Femur (tissue), 1 donor: ENCODE measurements around the gene TPRG1.

Source experiments
- DNase-seq: peaks from one replicate; pipeline ENCODE4 v3.0.0-alpha.2; 2017

Gene TPRG1

DNA sequence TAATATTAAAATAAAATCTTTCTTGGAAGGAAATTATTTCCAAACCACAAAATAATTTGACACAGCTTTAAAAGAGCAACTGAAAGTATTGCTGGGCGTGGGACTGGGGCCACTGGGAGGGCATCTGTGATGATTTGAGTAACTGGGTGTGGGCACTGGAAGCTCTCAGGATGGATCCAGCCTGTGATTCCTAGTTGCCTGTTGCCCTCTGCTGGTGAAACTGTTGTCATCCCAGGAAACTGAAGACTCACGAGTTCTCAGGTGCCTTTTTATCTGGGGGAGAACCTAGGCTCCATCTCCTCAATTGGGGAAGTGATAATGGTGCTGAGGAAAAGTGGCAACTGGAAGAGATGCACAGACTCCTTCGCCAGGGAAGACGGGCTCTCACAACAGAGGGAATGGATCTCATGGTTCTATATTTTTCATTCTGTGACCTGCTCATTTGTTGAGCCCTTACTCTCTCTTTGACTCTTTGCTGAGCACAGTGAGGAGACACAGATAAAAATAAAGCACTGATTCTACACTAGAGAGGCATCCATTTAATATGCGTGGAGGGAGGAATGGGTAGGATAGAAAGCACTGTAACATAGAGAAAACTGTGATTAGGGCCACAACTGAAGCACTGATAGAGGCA is 61.6 kb downstream of the TPRG1 start:
- DNase-seq = peak; percentile 64

DNA sequence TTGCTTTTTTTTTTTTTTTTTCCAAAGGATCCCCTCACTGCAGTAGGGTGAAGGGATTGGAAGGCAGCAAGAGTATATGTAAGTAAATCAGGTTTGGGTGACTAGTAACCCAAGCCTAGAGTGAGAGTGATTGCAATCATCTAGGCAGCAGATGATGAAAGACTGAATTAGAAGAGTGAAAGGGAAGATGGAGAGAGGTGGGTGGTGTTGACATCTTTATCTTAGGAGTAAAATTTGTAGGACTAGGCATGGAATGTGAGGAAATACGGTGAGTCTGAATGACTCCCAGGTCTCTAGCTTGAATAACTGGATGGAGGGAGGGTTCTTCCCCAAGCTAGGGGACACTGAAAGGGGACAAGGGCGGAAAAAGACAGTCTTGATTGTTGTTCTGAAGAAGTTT is 63.4 kb downstream of the TPRG1 start:
- no peak for DNase-seq

DNA sequence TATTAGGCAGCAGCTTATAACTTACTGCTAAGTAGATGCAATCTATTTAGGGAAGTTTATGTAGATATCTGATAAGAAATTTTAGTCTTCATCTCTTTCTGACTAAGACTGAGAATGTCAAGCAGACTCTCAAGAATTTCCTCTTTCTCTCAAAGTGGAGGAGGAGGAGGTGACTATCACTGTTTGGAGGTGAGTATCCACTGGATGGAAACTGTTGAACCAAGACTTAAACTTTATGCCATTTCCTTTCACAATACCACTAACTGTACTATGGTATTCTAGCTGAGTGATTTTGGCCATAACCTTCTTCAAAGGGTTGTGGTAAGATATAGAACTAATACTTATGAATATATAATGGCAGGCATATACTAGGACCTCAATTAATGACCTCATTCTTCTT is 64.6 kb downstream of the TPRG1 start:
- no peak for DNase-seq

DNA sequence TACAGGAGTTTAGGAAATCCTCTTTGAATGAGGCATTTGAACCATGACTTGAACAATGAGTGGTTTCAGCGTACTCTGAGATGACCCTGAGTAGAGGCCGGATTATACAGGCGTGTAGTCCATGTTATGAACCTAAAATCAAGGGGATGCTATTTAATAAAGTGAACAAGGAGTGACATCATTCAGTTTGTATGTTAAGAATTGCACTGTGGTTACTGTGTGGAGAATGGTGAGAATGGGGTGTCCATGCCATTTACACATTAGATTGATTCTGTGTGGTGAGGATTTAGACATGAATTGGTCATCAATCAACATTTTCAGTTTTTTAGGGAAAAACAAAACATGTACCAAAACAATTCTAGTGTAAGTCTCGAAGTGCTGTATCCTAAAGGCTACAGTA is 65.8 kb downstream of the TPRG1 start:
- no peak for DNase-seq

DNA sequence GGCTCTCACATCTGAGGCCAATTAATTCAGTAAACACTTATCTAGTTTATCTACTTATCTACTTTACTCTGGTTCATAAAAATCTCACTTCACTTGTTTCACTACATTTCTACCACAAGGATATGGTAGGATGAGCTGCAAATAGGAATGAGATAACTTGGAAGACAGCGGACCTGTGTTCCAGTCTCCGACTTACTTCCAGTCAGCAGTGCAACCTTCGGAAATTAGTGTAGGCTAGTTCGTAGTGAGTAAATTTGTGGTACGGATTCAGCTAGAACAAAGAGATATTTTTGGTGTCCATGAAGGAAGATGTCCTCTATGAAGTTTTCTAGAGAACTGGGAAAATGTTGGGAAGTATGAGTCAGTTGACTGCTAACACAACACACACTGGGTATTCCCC is 66.3 kb downstream of the TPRG1 start:
- DNase-seq = no peak

DNA sequence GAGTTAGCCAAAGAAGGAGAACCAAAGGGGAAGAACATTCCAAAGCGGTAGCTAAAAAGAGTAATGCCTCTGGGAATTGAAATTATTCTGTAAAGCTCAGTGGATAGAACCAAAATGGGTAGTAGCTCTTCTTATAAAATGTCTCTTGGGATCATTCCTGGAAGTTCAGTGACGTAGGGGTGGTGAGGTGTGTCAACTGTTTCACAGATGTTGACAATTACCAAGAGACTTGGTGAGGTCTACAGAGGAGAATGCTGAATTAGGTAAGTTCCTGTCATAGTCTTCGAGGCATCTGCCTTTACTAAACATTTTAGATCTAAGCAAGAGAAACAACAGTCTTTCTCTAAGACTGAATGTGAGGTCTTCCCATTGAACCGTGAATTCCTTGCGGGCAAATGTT is 67.8 kb downstream of the TPRG1 start:
- no peak for DNase-seq

DNA sequence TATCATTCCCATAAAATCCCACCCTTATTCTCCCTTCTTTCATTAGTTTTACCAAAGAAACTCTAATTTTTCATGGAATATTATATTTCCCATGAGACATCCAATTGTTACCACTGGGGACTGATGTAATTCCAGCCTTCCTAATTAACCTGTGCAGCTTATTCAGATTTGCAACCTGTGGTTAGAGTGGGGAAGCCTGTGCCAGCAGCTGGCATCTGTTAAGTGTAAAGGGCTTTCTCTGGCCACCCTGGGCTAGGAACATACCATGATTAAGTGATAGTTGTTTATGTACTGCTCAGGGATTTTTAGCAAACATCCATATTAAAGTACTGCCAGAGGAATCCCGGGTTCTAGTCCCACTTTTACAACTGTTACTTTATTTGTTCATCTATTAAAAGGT is 78.2 kb downstream of the TPRG1 start:
- DNase-seq = no peak

DNA sequence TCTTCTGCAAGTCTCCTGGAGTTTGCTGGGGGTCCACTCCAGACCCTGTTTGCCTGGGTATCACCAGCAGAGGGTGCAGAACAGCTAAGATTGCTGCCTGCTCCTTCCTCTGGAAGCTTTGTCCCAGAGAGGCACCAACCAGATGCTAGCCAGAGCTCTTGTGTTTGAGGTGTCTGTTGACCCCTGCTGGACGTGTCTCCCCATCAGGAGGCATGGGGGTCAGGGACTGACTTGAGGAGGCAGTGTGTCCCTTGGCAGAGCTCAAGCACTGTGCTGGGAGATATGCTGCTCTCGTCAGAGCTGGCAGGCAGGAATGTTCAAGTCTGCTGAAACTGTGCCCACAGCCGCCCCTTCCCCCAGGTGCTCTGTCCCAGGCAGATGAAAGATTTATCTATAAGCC is 86.5 kb downstream of the TPRG1 start:
- no peak for DNase-seq

DNA sequence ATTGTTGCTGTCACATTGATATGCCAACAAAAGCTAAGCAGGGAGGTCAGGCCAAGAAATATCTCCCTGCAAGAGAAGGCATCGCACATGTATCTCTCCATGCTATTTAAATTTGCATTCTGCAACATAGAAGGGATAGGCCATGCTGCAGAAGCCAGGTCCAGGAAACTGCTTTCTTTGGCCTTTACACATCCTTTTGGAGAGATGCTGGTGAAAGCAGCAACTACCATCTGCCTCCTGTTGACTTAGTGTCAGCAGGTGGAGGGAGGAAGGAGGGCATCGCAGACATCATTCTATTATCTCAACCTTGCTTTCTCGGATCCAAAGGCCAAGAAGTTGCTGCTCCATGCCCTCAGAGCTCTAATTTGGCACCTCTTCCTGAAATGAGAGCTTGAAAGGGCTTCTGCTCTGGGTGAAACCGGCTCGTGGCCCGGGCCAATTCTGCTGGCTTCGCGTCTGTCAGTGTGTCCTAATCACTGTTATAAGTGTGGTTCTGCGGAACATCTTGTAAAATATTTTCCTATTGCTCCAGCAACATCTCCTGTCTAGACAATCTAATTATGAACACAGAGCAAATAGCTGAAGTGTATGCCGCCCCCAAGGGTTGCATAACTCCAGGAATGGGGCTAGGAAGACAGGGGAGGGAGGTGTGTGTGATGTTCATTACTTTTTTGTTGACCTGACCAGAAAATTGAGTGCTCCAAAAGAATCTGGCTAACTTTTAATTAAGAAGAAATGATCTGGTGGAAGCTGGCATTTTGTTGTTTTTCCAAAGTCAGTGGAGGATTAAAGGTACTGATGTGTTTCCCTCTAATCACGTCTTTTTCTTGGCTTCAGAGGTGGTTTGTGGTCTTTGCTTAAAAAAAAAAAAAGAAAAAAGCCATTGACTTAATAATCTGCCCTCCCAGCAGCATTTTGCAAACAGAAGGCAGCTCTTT is 89.1 kb downstream of the TPRG1 start:
- no peak for DNase-seq

DNA sequence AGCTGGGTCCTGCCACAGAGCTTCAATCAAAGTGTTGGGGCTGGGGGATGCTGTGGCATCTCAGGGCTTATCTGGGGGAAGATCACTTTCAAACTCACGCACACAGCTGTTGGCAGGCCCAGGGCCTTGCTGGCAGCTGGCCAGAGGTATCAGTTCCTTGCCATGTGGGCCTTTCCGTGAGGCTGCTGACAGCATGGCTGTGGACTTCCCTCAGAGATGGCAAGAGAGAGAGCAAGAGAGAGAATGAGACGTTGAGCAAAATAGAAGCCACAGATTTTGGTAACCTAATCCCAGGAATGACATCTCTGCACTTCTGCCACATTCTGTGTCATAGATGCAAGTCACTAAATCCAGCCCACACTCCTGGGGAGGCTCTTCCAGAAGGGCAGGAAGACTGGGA is 91.0 kb downstream of the TPRG1 start:
- DNase-seq = peak; percentile 61

DNA sequence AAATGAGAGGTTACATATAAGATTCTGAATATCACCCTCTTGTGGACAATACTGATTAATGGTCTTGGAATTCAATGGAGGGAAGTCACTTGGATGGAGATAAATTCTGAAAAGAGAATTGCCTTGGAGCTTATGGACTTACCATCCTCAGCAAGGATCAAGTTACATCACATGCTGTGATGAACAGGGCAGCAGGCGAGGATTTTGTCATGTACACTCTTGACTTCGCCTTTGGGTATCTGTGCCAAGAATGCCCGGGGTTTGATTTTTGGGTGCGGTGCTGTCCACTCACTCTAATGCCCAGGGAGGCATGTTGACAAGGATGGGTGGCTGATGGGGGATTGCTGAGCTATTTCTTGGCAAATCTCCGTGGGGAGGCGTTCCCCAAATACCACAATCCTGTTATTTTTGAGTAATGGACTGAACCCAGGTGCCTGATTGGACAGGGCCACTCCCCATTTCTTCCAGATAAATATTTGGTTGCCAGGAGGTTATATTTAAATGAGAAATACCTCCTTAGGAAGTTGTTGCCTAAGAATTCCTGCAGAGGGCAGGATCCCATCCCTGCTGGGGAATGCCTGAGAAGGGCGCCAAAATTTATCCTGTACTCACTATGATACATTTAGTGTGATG is 96.3 kb downstream of the TPRG1 start:
- DNase-seq = peak; percentile 39

DNA sequence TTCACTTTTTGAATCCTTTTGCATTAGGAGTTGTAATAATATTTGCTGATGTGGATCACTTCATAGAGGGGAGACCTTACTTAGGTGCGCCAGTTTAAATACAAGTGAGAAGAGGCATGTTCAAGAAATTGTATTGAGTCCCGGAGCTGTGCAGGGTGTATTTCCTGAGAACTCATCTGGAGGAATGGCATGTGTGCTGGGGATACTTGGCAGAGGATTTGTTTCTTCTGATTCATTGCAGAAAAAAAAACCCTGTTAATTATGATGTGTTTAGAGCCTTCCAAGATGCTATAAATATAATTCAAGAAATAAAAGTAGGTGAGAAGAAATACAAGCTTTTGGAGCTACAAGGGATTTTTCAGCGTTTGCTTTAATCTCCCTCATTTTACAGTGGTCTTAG is 97.6 kb downstream of the TPRG1 start:
- DNase-seq = no peak

DNA sequence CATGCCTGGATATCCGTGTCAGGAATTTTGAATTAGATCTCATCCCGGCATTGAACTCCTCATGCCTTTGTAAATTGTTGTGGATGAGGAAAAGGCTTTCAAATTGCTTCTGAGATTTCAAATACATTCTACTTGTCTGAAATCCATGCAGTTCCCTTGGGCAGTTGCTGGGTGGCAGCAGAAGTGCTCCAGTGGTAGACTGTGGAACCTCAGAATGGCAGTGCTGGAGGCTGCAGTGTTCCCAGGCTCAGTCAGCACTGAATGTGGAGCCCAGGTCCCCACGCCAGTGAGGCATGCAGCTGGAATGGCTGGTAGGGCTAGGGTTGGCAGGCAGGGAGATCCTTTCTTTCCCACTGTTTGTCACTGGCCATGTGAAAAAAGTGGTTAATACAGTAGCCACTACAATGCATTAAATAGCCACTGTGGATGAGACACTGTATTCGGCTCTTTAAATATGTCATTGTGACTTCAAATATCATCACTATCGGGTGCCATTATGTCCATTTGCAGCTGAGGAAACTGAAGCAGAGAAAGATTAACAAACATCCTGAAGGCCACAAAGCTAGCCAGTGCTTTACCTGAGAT is 98.6 kb downstream of the TPRG1 start:
- peak; percentile 35 for DNase-seq

DNA sequence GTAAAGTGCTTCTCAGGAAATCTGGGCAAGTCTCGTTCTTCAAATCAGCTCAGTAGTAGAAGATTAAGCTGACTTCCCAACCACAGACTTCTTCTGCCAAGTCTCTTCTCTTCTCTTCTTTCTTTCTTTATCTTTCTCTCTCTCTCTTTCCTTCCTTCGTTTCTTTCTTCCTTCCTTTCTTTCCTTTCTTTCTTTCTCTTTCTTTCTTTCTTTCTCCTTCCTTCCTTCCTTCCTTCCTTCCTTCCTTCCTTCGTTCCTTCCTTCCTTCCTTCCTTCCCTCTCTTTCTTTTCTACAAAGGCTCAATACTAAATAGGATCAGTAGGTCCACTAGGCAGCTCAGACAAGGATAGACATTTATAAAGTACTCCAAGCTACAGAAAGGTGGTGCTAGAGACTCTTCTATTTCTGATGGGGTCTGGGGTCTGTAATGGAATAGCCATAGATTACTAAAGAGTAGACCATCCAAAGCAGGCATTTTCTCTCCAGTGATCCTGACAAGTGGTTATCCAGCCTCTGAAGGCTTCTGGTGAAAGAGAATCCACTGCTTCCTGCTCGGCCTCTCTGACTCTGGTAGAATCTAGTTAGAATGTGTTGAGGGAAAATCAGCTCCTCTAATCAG is 100.8 kb downstream of the TPRG1 start:
- no peak for DNase-seq

DNA sequence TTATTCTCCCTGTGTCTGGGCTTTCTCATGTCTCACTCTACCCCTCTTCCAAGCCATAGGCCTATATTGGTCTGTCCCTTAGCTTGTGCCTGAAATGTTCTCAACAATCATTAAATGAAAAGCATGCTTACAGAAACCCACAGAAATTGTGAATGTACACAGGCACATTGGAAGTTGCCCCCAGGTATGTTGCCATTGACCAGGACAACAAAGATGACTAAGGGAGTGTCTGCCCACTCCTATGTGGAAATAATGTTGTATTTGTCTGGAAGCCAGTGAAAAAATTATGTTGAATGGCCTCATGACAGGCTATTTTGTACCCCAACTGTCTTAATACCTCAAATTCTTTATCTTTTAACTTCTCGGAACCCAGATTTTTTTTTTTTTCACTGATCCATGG is 102.0 kb downstream of the TPRG1 start:
- DNase-seq = no peak

DNA sequence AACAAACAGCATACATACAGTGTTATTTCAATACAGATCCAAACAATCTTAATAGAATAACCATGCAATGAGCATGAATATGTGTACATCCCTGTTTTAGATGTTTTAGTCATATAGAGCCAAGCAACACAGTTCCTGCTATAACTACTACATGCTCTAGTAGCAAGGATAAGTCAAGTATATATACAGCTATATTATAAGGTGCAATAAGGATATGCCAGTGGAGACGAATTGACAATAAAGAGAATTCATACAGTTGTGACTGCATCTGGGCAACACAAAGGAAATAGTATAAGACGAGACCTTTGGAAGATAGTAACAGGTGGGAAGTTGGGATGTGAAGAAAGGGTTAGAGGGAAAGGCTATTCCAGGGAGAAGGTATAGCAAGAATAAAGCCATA is 103.4 kb downstream of the TPRG1 start:
- DNase-seq = no peak

DNA sequence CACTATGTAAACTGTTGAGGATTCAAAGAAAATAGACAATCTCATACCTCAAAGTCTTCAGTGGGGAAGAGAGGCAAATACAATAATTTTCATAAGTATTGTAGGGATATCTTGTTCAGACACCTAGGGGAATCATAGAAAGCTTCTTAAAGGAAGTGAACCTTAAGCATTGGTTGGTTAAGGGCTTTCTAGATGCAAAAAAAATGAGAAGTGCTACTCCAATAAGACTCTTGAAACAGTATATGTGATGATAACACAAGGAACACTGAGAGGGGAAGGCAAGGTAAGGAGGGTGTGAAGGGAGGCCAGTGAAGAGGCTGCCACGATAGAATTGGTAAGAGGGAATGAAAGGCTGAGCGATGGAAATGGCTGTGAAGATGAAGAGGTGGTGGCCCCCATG is 104.1 kb downstream of the TPRG1 start:
- DNase-seq = no peak

DNA sequence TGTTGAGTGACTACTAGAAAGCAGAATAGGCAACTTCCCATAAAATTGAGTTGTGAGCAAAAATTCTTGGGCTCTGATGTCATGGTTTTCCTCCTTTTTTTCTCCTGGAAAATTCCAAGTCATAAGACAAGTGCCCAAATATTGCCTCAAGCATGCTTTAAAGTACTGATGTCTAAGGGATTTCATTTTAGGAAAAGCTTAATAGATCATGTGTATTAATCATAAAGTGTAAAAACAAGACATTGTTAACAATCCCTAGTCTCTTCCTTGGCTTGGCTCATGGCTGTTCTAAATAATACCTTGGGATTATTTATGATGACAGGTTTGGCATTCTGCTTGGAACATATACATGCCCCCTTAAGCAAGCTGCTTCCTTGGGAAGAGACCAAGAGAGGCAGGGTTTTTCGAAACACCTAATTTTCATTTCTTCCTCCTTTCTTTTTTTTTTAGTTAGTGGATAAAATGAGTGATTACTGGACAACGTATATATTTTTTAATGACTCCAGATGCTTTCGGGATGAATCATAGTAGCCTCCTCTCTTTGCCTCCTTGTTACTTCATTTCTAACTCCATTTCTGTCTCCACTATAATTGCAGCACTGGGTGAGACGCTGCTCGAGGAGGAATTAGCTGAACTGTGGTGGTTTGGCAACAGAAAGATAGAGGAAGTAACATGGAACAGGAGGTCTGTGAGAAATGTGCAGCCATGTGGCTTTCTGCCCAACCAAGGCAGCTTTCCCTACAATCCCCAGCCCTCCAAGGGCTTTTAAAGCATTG is 104.9 kb downstream of the TPRG1 start:
- DNase-seq = peak; percentile 74

DNA sequence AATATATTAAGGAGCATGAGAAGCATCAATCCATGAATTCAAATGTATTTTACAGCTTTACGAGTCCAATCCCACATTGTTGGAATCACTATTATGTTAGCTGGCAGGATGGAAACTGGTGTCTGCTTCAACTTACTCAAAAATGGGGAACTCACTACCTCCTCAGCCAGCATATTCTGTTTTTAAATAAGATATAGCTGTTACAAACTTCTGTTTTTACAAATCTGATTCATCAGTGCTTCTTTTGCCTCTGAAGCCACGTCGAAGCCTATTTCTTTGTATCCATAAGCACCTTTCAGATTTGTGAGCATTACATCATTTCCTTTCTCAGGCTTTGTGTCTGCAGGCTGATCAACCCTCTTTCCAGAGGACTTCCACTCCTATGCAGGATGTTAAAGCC is 105.9 kb downstream of the TPRG1 start:
- DNase-seq = no peak

DNA sequence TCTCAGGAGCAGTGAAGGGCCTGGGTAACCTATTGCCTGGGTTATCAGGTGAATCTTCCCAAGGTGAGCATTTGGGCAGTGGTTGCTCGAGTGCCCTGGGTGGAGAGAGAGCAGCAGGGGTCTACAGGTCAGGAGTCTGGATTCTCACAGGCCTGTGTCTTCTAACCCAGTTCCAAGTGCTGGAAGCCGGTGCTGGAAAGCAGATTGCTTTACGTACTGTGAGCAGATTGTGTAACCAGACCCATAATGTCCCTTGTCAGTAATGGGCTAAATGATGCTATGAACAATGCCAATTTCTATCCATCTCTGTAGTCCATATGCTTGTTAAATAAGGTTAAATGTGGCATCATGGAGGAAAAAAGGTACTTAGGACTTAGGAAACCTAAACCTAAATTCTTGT is 106.5 kb downstream of the TPRG1 start:
- no peak for DNase-seq

DNA sequence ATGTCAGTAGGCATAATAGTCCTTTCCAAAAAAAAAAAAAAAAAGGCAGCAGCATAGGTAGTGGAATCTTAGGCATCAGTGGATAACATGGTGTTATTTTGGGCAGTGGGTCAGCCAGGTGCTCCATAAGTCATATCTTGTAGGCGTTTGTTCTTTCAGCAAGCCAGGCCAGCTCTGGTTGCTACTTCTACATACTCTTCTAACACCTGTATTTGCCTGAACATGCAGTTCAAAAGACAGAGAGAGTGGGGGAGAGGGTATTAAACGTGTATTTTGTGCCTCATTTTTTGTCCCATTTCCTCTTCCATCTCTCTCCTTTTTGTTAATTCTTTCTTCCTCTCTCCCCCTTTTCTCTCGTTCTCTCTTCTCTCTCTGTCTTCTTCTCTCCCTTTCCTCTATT is 110.4 kb downstream of the TPRG1 start:
- no peak for DNase-seq

DNA sequence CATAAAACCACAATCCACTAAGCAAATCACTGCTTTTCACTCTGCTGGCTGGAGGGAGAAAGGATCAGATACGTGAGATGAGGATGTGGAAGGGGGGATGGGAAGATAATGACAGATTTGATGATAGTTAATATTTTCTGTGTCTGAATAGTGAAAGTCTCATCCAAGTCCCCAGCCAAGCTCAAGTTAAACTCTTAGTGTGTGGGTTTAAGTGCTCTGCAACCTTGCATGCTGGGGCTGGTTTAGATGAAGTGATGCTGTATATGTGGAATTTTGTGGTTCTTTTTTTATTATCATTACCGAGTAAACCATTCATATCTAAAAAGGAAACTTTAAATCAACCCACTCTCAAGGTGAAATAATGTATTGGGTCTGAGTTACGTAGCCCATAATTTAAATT is 111.0 kb downstream of the TPRG1 start:
- DNase-seq = no peak
